Fibroblast of lung (primary cell): Measurements from ENCODE around the gene GCC1. TPM values are rescaled to one million over a fixed set of nuclear protein-coding genes. Genes with fewer than 3 reads are reported as not detected.

ENCODE experiments used
- DNase-seq, 2 donors: peaks; one replicate each; pipeline versions ENCODE4 v3.0.0 to v3.0.0-alpha.2; 2010; ENCODE audit warnings: low read depth in 2 of 2
- H2AFZ ChIP-seq: 2 replicates; pipeline ENCODE4 v1.5.1; 2012; ENCODE audit warnings: low read length, control low read depth, inconsistent platforms
- H3K27ac ChIP-seq: 2 replicates; pipeline ENCODE4 v1.5.1; 2011; ENCODE audit warnings: low read length, control low read depth; ENCODE audit not compliant: insufficient read depth
- H3K27me3 ChIP-seq: 2 replicates; pipeline ENCODE4 v1.5.1; 2011; ENCODE audit warnings: mild to moderate bottlenecking, low read length; ENCODE audit not compliant: control insufficient read depth, insufficient read depth
- H3K36me3 ChIP-seq: 2 replicates; pipeline ENCODE4 v1.5.1; 2011; ENCODE audit warnings: low read length; ENCODE audit not compliant: control insufficient read depth, insufficient read depth
- H3K4me1 ChIP-seq: 2 replicates; pipeline ENCODE4 v1.5.1; 2011; ENCODE audit warnings: low read length; ENCODE audit not compliant: control insufficient read depth, insufficient read depth; ENCODE audit errors: extremely low read depth
- H3K4me2 ChIP-seq: 2 replicates; pipeline ENCODE4 v1.5.1; 2011; ENCODE audit warnings: low read length, control low read depth; ENCODE audit not compliant: insufficient read depth; ENCODE audit errors: extremely low read depth
- H3K4me3 ChIP-seq, 4 experiments: fragments of 200-600 bp in 1 of 4; sonication (generic) in 1 of 4; replicated peaks in 1 of 4; 2 replicates each; pipeline ENCODE4 v1.5.1; 2011 to 2016; ENCODE audit warnings: low read length in 4 of 4, low read depth in 3 of 4, mild to moderate bottlenecking in 3 of 4, control low read depth in 2 of 4, inconsistent platforms in 1 of 4, mixed read lengths in 1 of 4; ENCODE audit not compliant: insufficient read depth in 1 of 4; ENCODE audit errors: control extremely low read depth in 1 of 4
- H3K79me2 ChIP-seq: 2 replicates; pipeline ENCODE4 v1.5.1; 2012; ENCODE audit warnings: mild to moderate bottlenecking, low read length, inconsistent platforms; ENCODE audit not compliant: control insufficient read depth, insufficient read depth
- H3K9ac ChIP-seq: 2 replicates; pipeline ENCODE4 v1.5.1; 2011; ENCODE audit warnings: mild to moderate bottlenecking, low read length, control low read depth; ENCODE audit not compliant: insufficient read depth
- H3K9me3 ChIP-seq: 2 replicates; pipeline ENCODE4 v1.5.1; 2012; ENCODE audit warnings: low read depth, low read length; ENCODE audit not compliant: control insufficient read depth, insufficient read depth
- H4K20me1 ChIP-seq: 2 replicates; pipeline ENCODE4 v1.5.1; 2011; ENCODE audit warnings: low read length; ENCODE audit not compliant: control insufficient read depth, insufficient read depth; ENCODE audit errors: extremely low read depth
- CTCF ChIP-seq, 2 donors: IDR thresholded peaks in 1 of 2; conservative IDR thresholded peaks in 1 of 2; 1 replicate in 1 of 2; 2 replicates in 1 of 2; pipeline ENCODE4 v1.5.1; 2011 to 2012; ENCODE audit warnings: low read length in 2 of 2, control low read depth in 1 of 2, inconsistent platforms in 1 of 2, low read depth in 1 of 2, mild to moderate bottlenecking in 1 of 2
- EZH2 ChIP-seq: IDR thresholded peaks from 2 replicates; pipeline ENCODE4 v1.5.1; 2012; ENCODE audit warnings: low read length, control low read depth, mild to moderate bottlenecking; ENCODE audit errors: missing control alignments
- polyA plus RNA-seq, 2 donors: library from polyadenylated mRNA; depleted of rRNA in 1 of 2; stranded (reverse) in 1 of 2; unstranded in 1 of 2; fragments of >200 nt; gene quantifications; 2 replicates each; pipeline ENCODE4 v1.2.1, GENCODE V29; 2011 to 2012; ENCODE audit warnings: missing spikeins in 1 of 2
- total RNA-seq: library from RNA; depleted of rRNA; stranded (reverse); fragments of >200 nt; gene quantifications from 2 replicates; pipeline ENCODE4 v1.2.1, GENCODE V29; 2014

GCC1 gene
- total and polyA plus RNA-seq, 2 donors (not counting 1 experiment from before 2014, with no cell fraction given): 8.0 to 38.8 TPM

GRCh38 chr7:127628445-127628844, 43.0 kb upstream of the GCC1 start:
- Histone ChIP-seq H3K27me3 (no peaks in the 10 kb centered on the region), H3K9me3 (no peaks in the 10 kb centered on the region), H3K9ac (no peak overlapping the region), H3K4me2 (no peak overlapping the region), H4K20me1 (no peaks in the 10 kb centered on the region), H3K27ac (no peak overlapping the region), H3K79me2 (no peaks in the 10 kb centered on the region), H2AFZ (no peak overlapping the region), H3K4me3 (no peak overlapping the region), H3K36me3 (no peaks in the 10 kb centered on the region), H3K4me1 (no peaks in the 10 kb centered on the region)
- DNase-seq: no peak
- TF ChIP-seq EZH2 (no peak), CTCF (conservative IDR thresholded peaks at IDR 0.05 in 1 of 2, IDR thresholded peaks at IDR 0.05 in 1 of 2; ENCODE audit: low read depth in 1 of 2, low read length in 2 of 2) (no peak)

GRCh38 chr7:127625331-127625730, 39.9 kb upstream of the GCC1 start:
- H3K9ac ChIP-seq: no peak overlapping the region
- no peaks in the 10 kb centered on the region for H3K4me1 ChIP-seq
- no peak for DNase-seq
- H3K27me3 ChIP-seq: peaks cover 7% of the 10 kb centered on the region
- TF ChIP-seq EZH2 (no peak), CTCF (conservative IDR thresholded peaks at IDR 0.05 in 1 of 2, IDR thresholded peaks at IDR 0.05 in 1 of 2; ENCODE audit: low read depth in 1 of 2, low read length in 2 of 2) (no peak)
- H3K36me3 ChIP-seq: no peaks in the 10 kb centered on the region
- no peak overlapping the region for H2AFZ ChIP-seq
- no peaks in the 10 kb centered on the region for H4K20me1 ChIP-seq
- H3K79me2 ChIP-seq: no peaks in the 10 kb centered on the region
- no peak overlapping the region for H3K27ac ChIP-seq
- H3K9me3 ChIP-seq: no peaks in the 10 kb centered on the region
- no peak overlapping the region for H3K4me2 ChIP-seq
- H3K4me3 ChIP-seq: no peak overlapping the region

GRCh38 chr7:127620406-127621233, 35.2 kb upstream of the GCC1 start:
- no peaks in the 10 kb centered on the region for H4K20me1 ChIP-seq
- H2AFZ ChIP-seq: no peak overlapping the region
- peaks cover 41% of the 10 kb centered on the region for H3K27me3 ChIP-seq
- H3K4me3 ChIP-seq: no peak overlapping the region
- no peaks in the 10 kb centered on the region for H3K9me3 ChIP-seq
- no peak overlapping the region for H3K4me2 ChIP-seq
- no peak overlapping the region for H3K9ac ChIP-seq
- no peaks in the 10 kb centered on the region for H3K4me1 ChIP-seq
- no peaks in the 10 kb centered on the region for H3K36me3 ChIP-seq
- TF ChIP-seq EZH2: no peak
- no peak for TF ChIP-seq CTCF (conservative IDR thresholded peaks at IDR 0.05 in 1 of 2, IDR thresholded peaks at IDR 0.05 in 1 of 2; ENCODE audit: low read depth in 1 of 2, low read length in 2 of 2)
- H3K79me2 ChIP-seq: no peaks in the 10 kb centered on the region
- H3K27ac ChIP-seq: no peak overlapping the region
- no peak for DNase-seq
